HEK293T (cell line): Measurements from ENCODE around the gene B4GALT2.

Source experiments
- CTCF ChIA-PET: fragments of 350-600 bp; formaldehyde crosslinking; extraction: SDS; loops from one replicate; lab custom pipeline; 2021; ENCODE audit warnings: antibody characterized with exemption, inconsistent platforms; lab: Yijun Ruan, JAX
- POLR2A ChIA-PET: fragments of 350-600 bp; formaldehyde crosslinking; extraction: SDS; loops from one replicate; lab custom pipeline; 2020; ENCODE audit warnings: antibody characterized with exemption, inconsistent platforms; lab: Yijun Ruan, JAX
- DNase-seq: peaks from one replicate; pipeline ENCODE4 v3.0.0; 2012; ENCODE audit warnings: mixed read lengths; ENCODE audit errors: extremely low spot score
- ARNT ChIP-seq: fragments of 450-650 bp; IDR thresholded peaks from 2 replicates; pipeline ENCODE4 v1.6.1; 2017; ENCODE audit warnings: mild to moderate bottlenecking
- BHLHE40 ChIP-seq: fragments of 450-650 bp; IDR thresholded peaks from 2 replicates; pipeline ENCODE4 v1.6.1; 2016; ENCODE audit warnings: mild to moderate bottlenecking, moderate library complexity, borderline replicate concordance
- CTBP1 ChIP-seq: fragments of 450-650 bp; IDR thresholded peaks from 2 replicates; pipeline ENCODE4 v1.6.1; 2016; ENCODE audit warnings: borderline replicate concordance
- ELF4 ChIP-seq: fragments of 450-650 bp; IDR thresholded peaks from 2 replicates; pipeline ENCODE4 v1.6.1; 2017; ENCODE audit warnings: antibody characterized with exemption
- FOXA1 ChIP-seq: fragments of 450-650 bp; IDR thresholded peaks from 2 replicates; pipeline ENCODE4 v1.6.1; 2016; ENCODE audit warnings: mild to moderate bottlenecking
- FOXK2 ChIP-seq: fragments of 450-650 bp; IDR thresholded peaks from 2 replicates; pipeline ENCODE4 v1.6.1; 2016; ENCODE audit warnings: mild to moderate bottlenecking
- FOXM1 ChIP-seq: fragments of 450-650 bp; IDR thresholded peaks from 2 replicates; pipeline ENCODE4 v1.6.1; 2017; ENCODE audit warnings: mild to moderate bottlenecking, borderline replicate concordance
- HDGF ChIP-seq: fragments of 450-650 bp; IDR thresholded peaks from 2 replicates; pipeline ENCODE4 v1.6.1; 2017; ENCODE audit warnings: antibody characterized with exemption, borderline replicate concordance
- L3MBTL2 ChIP-seq: fragments of 450-650 bp; conservative IDR thresholded peaks from 2 replicates; pipeline ENCODE4 v1.6.1; 2016; ENCODE audit warnings: mild to moderate bottlenecking
- LEF1 ChIP-seq: fragments of 450-650 bp; IDR thresholded peaks from 2 replicates; pipeline ENCODE4 v1.6.1; 2017; ENCODE audit warnings: mild to moderate bottlenecking, borderline replicate concordance
- NFRKB ChIP-seq: fragments of 450-650 bp; IDR thresholded peaks from 2 replicates; pipeline ENCODE4 v1.6.1; 2016; ENCODE audit warnings: mild to moderate bottlenecking, moderate library complexity
- SP1 ChIP-seq: fragments of 450-650 bp; IDR thresholded peaks from 2 replicates; pipeline ENCODE4 v1.6.1; 2017
- SUZ12 ChIP-seq: fragments of 450-650 bp; IDR thresholded peaks from 2 replicates; pipeline ENCODE4 v1.6.1; 2016; ENCODE audit warnings: mild to moderate bottlenecking
- TARDBP ChIP-seq: fragments of 450-650 bp; IDR thresholded peaks from 2 replicates; pipeline ENCODE4 v1.6.1; 2016
- ZNF384 ChIP-seq: fragments of 450-650 bp; IDR thresholded peaks from 2 replicates; pipeline ENCODE4 v1.6.1; 2016
- TF ChIP-seq, protein P1 (sequence below): fragments of 450-650 bp; IDR thresholded peaks from 2 replicates; pipeline ENCODE4 v1.6.1; 2016

Gene B4GALT2

DNA sequence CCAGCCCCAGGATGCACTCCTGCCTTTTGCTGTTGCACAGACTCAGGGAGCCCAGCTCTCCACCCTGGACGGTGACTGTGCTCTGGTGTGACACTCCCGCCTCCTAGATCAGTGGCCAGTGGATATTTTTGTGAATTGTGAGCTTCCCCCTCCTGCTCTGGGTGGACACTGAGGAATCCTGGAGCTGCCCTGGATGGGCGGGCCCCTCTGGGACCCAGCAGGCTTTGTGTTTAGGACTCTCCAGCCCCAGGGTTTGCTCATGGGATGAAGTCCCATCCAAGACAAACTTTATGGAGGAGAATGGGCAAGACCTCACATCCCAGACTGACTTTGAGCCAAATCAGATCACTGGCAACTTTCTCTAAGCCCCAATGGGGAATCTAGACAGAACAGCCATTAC is 36.2 kb downstream of the B4GALT2 start:
- TF ChIP-seq BHLHE40 = no peak
- no peak for TF ChIP-seq LEF1
- no peak for TF ChIP-seq L3MBTL2
- TF ChIP-seq, protein P1, sequence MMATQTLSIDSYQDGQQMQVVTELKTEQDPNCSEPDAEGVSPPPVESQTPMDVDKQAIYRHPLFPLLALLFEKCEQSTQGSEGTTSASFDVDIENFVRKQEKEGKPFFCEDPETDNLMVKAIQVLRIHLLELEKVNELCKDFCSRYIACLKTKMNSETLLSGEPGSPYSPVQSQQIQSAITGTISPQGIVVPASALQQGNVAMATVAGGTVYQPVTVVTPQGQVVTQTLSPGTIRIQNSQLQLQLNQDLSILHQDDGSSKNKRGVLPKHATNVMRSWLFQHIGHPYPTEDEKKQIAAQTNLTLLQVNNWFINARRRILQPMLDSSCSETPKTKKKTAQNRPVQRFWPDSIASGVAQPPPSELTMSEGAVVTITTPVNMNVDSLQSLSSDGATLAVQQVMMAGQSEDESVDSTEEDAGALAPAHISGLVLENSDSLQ = no peak
- no peak for TF ChIP-seq HDGF
- no peak for TF ChIP-seq SUZ12
- TF ChIP-seq ZNF384 = no peak
- no peak for TF ChIP-seq ELF4
- no peak for TF ChIP-seq NFRKB
- ChIA-PET POLR2A (interaction anchor here (0.7 to 1.3 kb wide), 2 partner anchors 9 to 21 kb away, joined by 3 read pairs; no protein-coding TSS in a partner anchor), CTCF (interaction anchor here (1.7 kb wide), 2 partner anchors 10 to 20 kb away, joined by 5 to 8 read pairs; no protein-coding TSS in a partner anchor)
- no peak for DNase-seq

DNA sequence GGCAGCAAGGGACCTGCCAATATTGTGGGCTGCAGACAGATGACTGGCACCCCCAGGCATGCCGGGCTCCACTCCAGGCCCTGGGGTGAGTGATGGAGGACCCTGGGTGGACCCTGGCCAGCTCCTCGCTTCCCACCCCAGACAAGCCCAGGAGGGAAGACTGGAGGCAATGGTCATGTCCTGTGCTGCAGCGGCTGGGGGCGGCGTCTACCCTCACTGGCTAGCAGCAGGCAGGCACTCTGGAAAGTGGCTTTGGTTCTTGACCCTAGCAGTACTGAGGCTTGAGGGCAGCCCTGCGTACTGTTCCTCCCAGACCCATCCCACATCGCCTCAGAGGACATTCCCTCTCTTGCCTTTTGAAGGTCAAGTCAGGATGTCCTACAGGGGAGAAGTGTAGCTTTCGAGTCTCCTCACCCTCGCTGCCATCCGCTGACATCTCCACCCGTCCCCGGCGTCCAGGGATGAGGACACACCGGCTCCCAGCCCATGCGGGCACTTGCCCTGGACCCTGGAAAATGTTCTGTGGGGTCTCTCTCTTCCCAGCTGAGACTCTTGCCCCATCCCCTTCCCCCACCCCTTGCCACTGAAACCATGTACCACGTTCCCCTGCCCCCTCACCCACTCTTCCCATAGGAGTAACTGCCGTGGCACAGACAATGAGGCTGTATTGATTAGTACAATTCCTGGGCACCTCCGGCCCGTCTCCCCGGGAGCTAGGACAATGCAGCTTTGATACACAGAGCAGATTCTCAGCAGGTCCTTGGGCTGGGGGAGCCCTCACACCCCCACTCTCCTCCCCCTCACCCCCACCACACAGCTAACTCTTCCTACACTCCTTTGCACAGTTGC is 37.3 kb downstream of the B4GALT2 start:
- ChIA-PET CTCF (interaction anchor here (0.6 to 2.8 kb wide), 3 partner anchors 10 to 27 kb away, joined by 3 to 8 read pairs (median 7); no protein-coding TSS in a partner anchor), POLR2A (interaction anchor here (0.7 to 0.9 kb wide), 2 partner anchors 14 to 43 kb away, joined by 3 read pairs; no protein-coding TSS in a partner anchor)
- TF ChIP-seq HDGF = no peak
- no peak for TF ChIP-seq ZNF384
- no peak for TF ChIP-seq NFRKB
- TF ChIP-seq BHLHE40 = no peak
- TF ChIP-seq L3MBTL2 = no peak
- TF ChIP-seq SP1 = no peak
- no peak for TF ChIP-seq FOXK2
- TF ChIP-seq TARDBP = no peak
- TF ChIP-seq SUZ12 = no peak
- no peak for TF ChIP-seq CTBP1
- TF ChIP-seq FOXM1 = no peak
- TF ChIP-seq LEF1 = no peak
- no peak for TF ChIP-seq ARNT
- TF ChIP-seq, protein P1 = no peak
- no peak for TF ChIP-seq ELF4
- TF ChIP-seq FOXA1 = no peak
- no peak for DNase-seq

DNA sequence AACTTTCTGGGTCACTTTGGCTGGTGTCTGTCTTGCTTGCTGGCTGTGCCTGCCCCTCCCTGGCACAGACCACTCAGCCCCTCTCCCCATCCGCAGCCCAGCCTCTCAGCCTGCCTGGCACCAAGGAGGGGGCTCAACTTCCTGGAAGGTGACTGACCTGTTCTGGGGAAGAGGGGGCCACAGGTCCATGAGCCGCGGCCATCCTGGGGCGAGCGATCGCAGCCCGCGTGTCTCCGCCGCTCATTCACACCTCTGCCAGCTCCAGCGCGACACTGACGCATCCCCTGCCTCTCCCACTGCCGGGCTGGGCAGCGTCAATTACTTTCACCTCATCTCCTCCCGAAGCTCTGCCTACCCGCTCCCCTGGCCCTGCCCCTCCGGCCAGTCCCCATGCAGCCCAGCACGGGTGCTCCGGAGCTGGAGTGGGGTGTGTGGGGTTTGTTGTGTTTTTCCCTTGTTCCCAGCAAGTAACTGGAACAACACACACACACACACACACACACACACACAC is 37.9 kb downstream of the B4GALT2 start:
- DNase-seq = no peak
- TF ChIP-seq BHLHE40 = no peak
- no peak for TF ChIP-seq LEF1
- TF ChIP-seq, protein P1 = no peak
- no peak for TF ChIP-seq L3MBTL2
- ChIA-PET POLR2A (interaction anchor here (0.7 to 0.9 kb wide), 2 partner anchors 13 to 44 kb away, joined by 3 read pairs; no protein-coding TSS in a partner anchor), CTCF (interaction anchor here (0.6 to 2.8 kb wide), 2 partner anchors 11 to 28 kb away, joined by 3 to 7 read pairs; no protein-coding TSS in a partner anchor)

DNA sequence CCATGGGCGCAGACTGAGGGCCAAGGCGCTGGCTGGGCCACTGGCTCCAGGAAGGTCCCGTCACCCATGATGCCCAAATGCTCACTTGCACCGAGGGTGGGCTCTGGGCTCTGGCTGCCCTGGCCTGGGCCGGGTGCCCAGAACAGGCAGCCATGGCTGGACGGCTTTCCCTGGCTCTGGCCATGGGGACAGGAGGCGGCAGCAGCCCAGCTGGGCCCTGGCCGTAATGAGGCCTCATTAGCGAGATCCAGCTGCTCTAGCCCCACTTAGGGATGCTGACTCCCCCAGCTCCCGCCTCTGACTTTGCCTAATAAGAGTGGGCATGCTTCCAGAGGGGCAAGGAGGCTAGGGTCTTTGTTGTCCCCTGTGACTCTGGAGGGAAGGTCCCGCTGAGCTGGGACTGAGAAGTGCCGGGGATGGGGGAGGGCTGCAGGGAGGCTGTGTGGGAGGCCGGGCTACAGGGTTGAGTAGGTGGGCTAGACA is 40.5 kb downstream of the B4GALT2 start:
- no peak for DNase-seq
- POLR2A ChIA-PET = interaction anchor here (2.4 kb wide), 1 partner anchor 11 kb away, joined by 11 read pairs; the partner anchor contains the start of gene SLC6A9

More for the DNA sequence above, 40.5 kb downstream of the B4GALT2 start:
- TF ChIP-seq BHLHE40 = no peak
- TF ChIP-seq NFRKB = no peak
- TF ChIP-seq ZNF384 = no peak
- TF ChIP-seq ARNT = no peak
- no peak for TF ChIP-seq SUZ12
- TF ChIP-seq FOXM1 = no peak
- no peak for TF ChIP-seq TARDBP
- TF ChIP-seq LEF1 = no peak
- TF ChIP-seq, protein P1 = no peak
- no peak for TF ChIP-seq SP1
- no peak for TF ChIP-seq L3MBTL2
- no peak for TF ChIP-seq FOXA1
- TF ChIP-seq CTBP1 = no peak
- no peak for TF ChIP-seq ELF4
- CTCF ChIA-PET = interaction anchor here (0.8 kb wide), 1 partner anchor 17 kb away, joined by 5 read pairs; no protein-coding TSS in a partner anchor
